Aorta (tissue), 5 donors: ENCODE data around the gene JMJD7. TPM values are rescaled to one million over a fixed set of nuclear protein-coding genes. Genes with fewer than 3 reads are reported as not detected.

ENCODE experiments used
- ATAC-seq: fragments of 200-7000 bp; cut with Tn5 transposase; one replicate; pipeline ENCODE4 v1.9.1; 2022; ENCODE audit warnings: moderate library complexity; ENCODE audit not compliant: low FRiP score
- DNase-seq, 2 donors: peaks; one replicate each; pipeline ENCODE4 v3.0.0-alpha.2; 2020
- H3K27ac ChIP-seq, 2 donors: one replicate each; pipeline ENCODE4 v1.5.1; 2013; ENCODE audit warnings: low read length in 2 of 2, mild to moderate bottlenecking in 2 of 2, moderate library complexity in 2 of 2, control low read depth in 1 of 2, inconsistent platforms in 1 of 2, low read depth in 1 of 2
- H3K27me3 ChIP-seq, 2 donors: one replicate each; pipeline ENCODE4 v1.6.1; 2013; ENCODE audit warnings: control low read depth in 1 of 2, low read length in 1 of 2, mild to moderate bottlenecking in 1 of 2, moderate library complexity in 1 of 2; ENCODE audit not compliant: insufficient read depth in 2 of 2, control insufficient read depth in 1 of 2
- H3K36me3 ChIP-seq, 2 donors: one replicate each; pipeline ENCODE4 v1.6.1; 2013; ENCODE audit warnings: control low read depth in 1 of 2, low read length in 1 of 2, mild to moderate bottlenecking in 1 of 2; ENCODE audit not compliant: insufficient read depth in 2 of 2, control insufficient read depth in 1 of 2
- H3K4me1 ChIP-seq, 2 donors: one replicate each; pipeline ENCODE4 v1.6.1; 2013; ENCODE audit warnings: low read length in 2 of 2, control low read depth in 1 of 2, mild to moderate bottlenecking in 1 of 2, moderate library complexity in 1 of 2; ENCODE audit not compliant: insufficient read depth in 2 of 2, control insufficient read depth in 1 of 2
- H3K4me3 ChIP-seq, 2 donors: one replicate each; pipeline ENCODE4 v1.5.1; 2013; ENCODE audit warnings: low read length in 2 of 2, control low read depth in 1 of 2, mild to moderate bottlenecking in 1 of 2
- H3K9me3 ChIP-seq: one replicate; pipeline ENCODE4 v1.6.1; 2013; ENCODE audit warnings: mild to moderate bottlenecking, low read length; ENCODE audit not compliant: control insufficient read depth
- WGBS, 2 donors: extraction: QIAGEN DNeasy Blood & Tissue Kit; methylation state at CpG; one replicate each; pipeline ENCODE4 v1.1.7; 2013; 5-methylcytosine and 5-hydroxymethylcytosine counted together
- intact Hi-C, 2 donors: fragments of 100-400 bp; cut with DNase I; formaldehyde crosslinking; loops; one replicate each; pipeline versions ENCODE4 v1.14.2 to v1.15.0; 2022
- polyA plus RNA-seq, 2 donors: library from polyadenylated mRNA; stranded (reverse); fragments of 200-250 nt; gene quantifications; one replicate each; pipeline ENCODE4 v1.2.3, GENCODE V29; 2013
- total RNA-seq, 2 donors: library from RNA; stranded (reverse); fragmentation: NEBNext Ultra II Directional; extraction: Animal tissue kit (Norgen Biotek cat#: 25700); gene quantifications; one replicate each; pipeline ENCODE4 v1.2.1, GENCODE V29; 2021
- donor health status: healthy with polysubstance abuse.
- donor health status: Bipolar disorder and iron deficiency.
- donor health status: DM: no; HTN: no; CAD: no.
- donor health status: DM: no; HTN: no; CAD: no.
- donor health status: DM: yes; HTN: yes; CAD: no.

JMJD7 gene
- total and polyA plus RNA-seq, 4 donors = 7.0 to 12.6 (median 10.0) TPM

- ATAC-seq (no peak), DNase-seq (no peak)
- Histone ChIP-seq H3K27ac (no peak overlapping the region), H3K27me3 (no peaks in the 10 kb centered on the region), H3K36me3 (no peaks in the 10 kb centered on the region), H3K9me3 (no peaks in the 10 kb centered on the region), H3K4me3 (no peak overlapping the region), H3K4me1 (no peaks in the 10 kb centered on the region)
- intact Hi-C loops = no loop called here
- 89 to 92% methylated on average over 25 of the region's 25 CpGs for WGBS, 2 donors
These were observed 39.1 kb downstream of the JMJD7 start for GRCh38 chr15:41866872-41867579.

- ATAC-seq (no peak), DNase-seq (no peak)
- WGBS, 2 donors = 94 to 96% methylated on average over 15 of the region's 15 CpGs
- no peaks in the 10 kb centered on the region for H3K9me3 ChIP-seq
- no peaks in the 10 kb centered on the region for H3K4me1 ChIP-seq
- intact Hi-C loops = no loop called here
- no peak overlapping the region for H3K27ac ChIP-seq
- H3K36me3 ChIP-seq = no peaks in the 10 kb centered on the region
- H3K4me3 ChIP-seq = no peak overlapping the region
- H3K27me3 ChIP-seq = no peaks in the 10 kb centered on the region
These were observed 40.4 kb downstream of the JMJD7 start for GRCh38 chr15:41868321-41868720.

- DNase-seq = no peak
- Histone ChIP-seq H3K36me3 (no peaks in the 10 kb centered on the region), H3K4me1 (no peaks in the 10 kb centered on the region), H3K9me3 (no peaks in the 10 kb centered on the region), H3K4me3 (no peak overlapping the region), H3K27me3 (no peaks in the 10 kb centered on the region), H3K27ac (no peak overlapping the region)
- WGBS, 2 donors = 87 to 90% methylated on average over 42 of the region's 42 CpGs
- intact Hi-C loops = no loop called here
- ATAC-seq = no peak
These were observed 42.1 kb downstream of the JMJD7 start for GRCh38 chr15:41869770-41870688.

GRCh38 chr15:41870689-41871081 lies 42.8 kb downstream of the JMJD7 start:
- Histone ChIP-seq H3K9me3 (no peaks in the 10 kb centered on the region), H3K27me3 (no peaks in the 10 kb centered on the region), H3K27ac (no peak overlapping the region), H3K4me3 (no peak overlapping the region), H3K4me1 (no peaks in the 10 kb centered on the region), H3K36me3 (no peaks in the 10 kb centered on the region)
- 83 to 84% methylated on average over 9 of the region's 9 CpGs for WGBS, 2 donors
- DNase-seq (no peak), ATAC-seq (no peak)
- intact Hi-C loops = no loop called here

GRCh38 chr15:41871175-41871905 lies 43.4 kb downstream of the JMJD7 start:
- Histone ChIP-seq H3K4me3 (no peak overlapping the region), H3K4me1 (no peaks in the 10 kb centered on the region), H3K36me3 (no peaks in the 10 kb centered on the region), H3K27me3 (no peaks in the 10 kb centered on the region), H3K27ac (no peak overlapping the region), H3K9me3 (no peaks in the 10 kb centered on the region)
- WGBS, 2 donors = 89 to 91% methylated on average over 19 of the region's 19 CpGs
- no peak for ATAC-seq
- intact Hi-C loops = no loop called here
- DNase-seq = no peak

GRCh38 chr15:41872166-41872747 lies 44.4 kb downstream of the JMJD7 start:
- no peak for ATAC-seq
- DNase-seq = no peak
- intact Hi-C loops = no loop called here
- Histone ChIP-seq H3K36me3 (no peaks in the 10 kb centered on the region), H3K4me1 (no peaks in the 10 kb centered on the region), H3K9me3 (no peaks in the 10 kb centered on the region), H3K4me3 (no peak overlapping the region), H3K27me3 (no peaks in the 10 kb centered on the region), H3K27ac (no peak overlapping the region)
- WGBS, 2 donors = 90 to 91% methylated on average over 9 of the region's 9 CpGs

GRCh38 chr15:41873711-41874110 lies 45.8 kb downstream of the JMJD7 start:
- WGBS, 2 donors = 90 to 92% methylated on average over 8 of the region's 8 CpGs
- no peak overlapping the region for H3K4me3 ChIP-seq
- no peak for ATAC-seq

GRCh38 chr15:41874736-41875135 lies 46.8 kb downstream of the JMJD7 start:
- no peak for ATAC-seq
- no peaks in the 10 kb centered on the region for H3K36me3 ChIP-seq
- 94 to 97% methylated on average over 12 of the region's 12 CpGs for WGBS, 2 donors

More at GRCh38 chr15:41873711-41874110, 45.8 kb downstream of the JMJD7 start:
- no peak overlapping the region for H3K27ac ChIP-seq
- H3K27me3 ChIP-seq = no peaks in the 10 kb centered on the region
- no peaks in the 10 kb centered on the region for H3K4me1 ChIP-seq
- no peaks in the 10 kb centered on the region for H3K36me3 ChIP-seq
- H3K9me3 ChIP-seq = no peaks in the 10 kb centered on the region
- no peak for DNase-seq
- intact Hi-C loops = no loop called here

More at GRCh38 chr15:41874736-41875135, 46.8 kb downstream of the JMJD7 start:
- Histone ChIP-seq H3K4me3 (no peak overlapping the region), H3K9me3 (no peaks in the 10 kb centered on the region), H3K27me3 (no peaks in the 10 kb centered on the region), H3K27ac (no peak overlapping the region), H3K4me1 (no peaks in the 10 kb centered on the region)
- no peak for DNase-seq
- intact Hi-C loops = no loop called here
